Immature natural killer cell (primary cell): Measurements from ENCODE around the gene PRLHR. TPM values are rescaled to one million over a fixed set of nuclear protein-coding genes. Genes with fewer than 3 reads are reported as not detected.

ENCODE experiments used
- DNase-seq, 3 donors: peaks; one replicate each; pipeline ENCODE4 v3.0.0; 2022; ENCODE audit warnings: mixed read lengths in 1 of 3
- H3K27ac Mint-ChIP-seq, 6 donors: one replicate each; pipeline ENCODE4 v1.8.0; 2020; ENCODE audit warnings: mixed read lengths in 6 of 6, mild to moderate bottlenecking in 5 of 6, inconsistent platforms in 4 of 6, moderate library complexity in 3 of 6
- H3K27me3 Mint-ChIP-seq, 3 donors: one replicate each; pipeline ENCODE4 v1.8.0; 2020 to 2021; ENCODE audit warnings: low read depth in 3 of 3, mild to moderate bottlenecking in 3 of 3, mixed read lengths in 3 of 3, moderate library complexity in 3 of 3, inconsistent platforms in 1 of 3
- H3K36me3 Mint-ChIP-seq, 3 donors: one replicate each; pipeline ENCODE4 v1.8.0; 2020; ENCODE audit warnings: mixed read lengths in 3 of 3, inconsistent platforms in 2 of 3, mild to moderate bottlenecking in 2 of 3
- H3K4me1 Mint-ChIP-seq, 2 donors: one replicate each; pipeline ENCODE4 v1.8.0; 2020; ENCODE audit warnings: inconsistent platforms in 2 of 2, mild to moderate bottlenecking in 2 of 2, mixed read lengths in 2 of 2, moderate library complexity in 1 of 2
- H3K4me3 Mint-ChIP-seq, 5 donors: one replicate each; pipeline ENCODE4 v1.8.0; 2020; ENCODE audit warnings: mild to moderate bottlenecking in 5 of 5, mixed read lengths in 5 of 5, inconsistent platforms in 3 of 5, moderate library complexity in 3 of 5
- H3K9me3 Mint-ChIP-seq, 6 donors: one replicate each; pipeline ENCODE4 v1.8.0; 2020; ENCODE audit warnings: mild to moderate bottlenecking in 6 of 6, mixed read lengths in 6 of 6, inconsistent platforms in 4 of 6, moderate library complexity in 3 of 6
- polyA plus RNA-seq, 3 donors: library from polyadenylated mRNA; unstranded; fragments of 300-500 nt; fragmentation: Illumina TruSeq; gene quantifications; one replicate each; pipeline ENCODE4 v1.2.3, GENCODE V29; 2021

Gene PRLHR
- polyA plus RNA-seq, 3 donors from 2014 or later, result not detected

DNA sequence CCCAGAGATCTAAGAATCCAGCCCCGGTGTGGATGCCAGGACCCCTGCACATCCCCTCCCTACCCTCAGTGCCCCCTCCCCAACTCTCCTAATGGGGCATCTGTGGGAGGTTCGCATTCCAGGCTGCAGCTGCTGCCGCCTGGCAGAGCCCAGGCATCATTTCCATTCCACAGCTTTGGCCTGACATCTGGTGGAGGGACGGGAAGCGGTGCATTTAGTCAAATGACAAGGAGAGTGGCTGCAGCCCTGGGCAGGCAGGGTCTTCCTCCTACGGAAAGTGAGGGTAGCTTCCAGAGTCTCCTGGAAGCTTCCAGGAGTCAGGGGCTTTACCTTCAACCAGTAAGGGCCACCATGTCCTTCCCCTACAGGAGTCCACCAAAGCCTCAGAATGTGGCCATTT lies 30.8 kb downstream of the PRLHR start:
- H3K4me3 Mint-ChIP-seq, result no peak overlapping the region
- no peaks in the 10 kb centered on the region for H3K9me3 Mint-ChIP-seq
- no peak for DNase-seq
- H3K4me1 Mint-ChIP-seq, result no peaks in the 10 kb centered on the region
- no peaks in the 10 kb centered on the region for H3K36me3 Mint-ChIP-seq
- peaks cover 2 to 5% (median 4%) of the 10 kb centered on the region in 3 donors for H3K27me3 Mint-ChIP-seq
- H3K27ac Mint-ChIP-seq, result no peak overlapping the region

DNA sequence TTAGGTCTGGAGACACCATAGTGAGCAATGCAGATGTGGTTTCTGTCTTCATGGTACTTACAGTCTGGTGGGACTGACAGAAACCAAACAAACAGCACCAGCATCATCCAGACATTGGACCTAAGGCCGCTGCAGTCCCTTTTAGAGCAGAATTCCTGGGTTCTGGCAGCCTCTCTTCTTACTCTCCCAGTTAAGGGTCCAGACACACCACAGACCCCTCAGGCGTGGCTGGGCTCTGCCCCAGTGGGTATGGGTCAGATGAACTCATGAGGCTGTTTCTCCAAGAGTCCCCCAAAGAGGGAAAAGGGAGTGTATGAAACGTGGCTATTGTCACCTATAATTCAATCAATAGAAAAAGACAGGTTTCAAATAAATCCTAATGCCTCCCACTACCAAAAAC lies 31.3 kb downstream of the PRLHR start:
- no peak for DNase-seq
- H3K9me3 Mint-ChIP-seq, result no peaks in the 10 kb centered on the region
- H3K27me3 Mint-ChIP-seq, result peaks cover 2 to 5% (median 4%) of the 10 kb centered on the region in 3 donors
- no peak overlapping the region for H3K4me3 Mint-ChIP-seq
- no peak overlapping the region for H3K27ac Mint-ChIP-seq
- H3K36me3 Mint-ChIP-seq, result no peaks in the 10 kb centered on the region
- H3K4me1 Mint-ChIP-seq, result no peaks in the 10 kb centered on the region

DNA sequence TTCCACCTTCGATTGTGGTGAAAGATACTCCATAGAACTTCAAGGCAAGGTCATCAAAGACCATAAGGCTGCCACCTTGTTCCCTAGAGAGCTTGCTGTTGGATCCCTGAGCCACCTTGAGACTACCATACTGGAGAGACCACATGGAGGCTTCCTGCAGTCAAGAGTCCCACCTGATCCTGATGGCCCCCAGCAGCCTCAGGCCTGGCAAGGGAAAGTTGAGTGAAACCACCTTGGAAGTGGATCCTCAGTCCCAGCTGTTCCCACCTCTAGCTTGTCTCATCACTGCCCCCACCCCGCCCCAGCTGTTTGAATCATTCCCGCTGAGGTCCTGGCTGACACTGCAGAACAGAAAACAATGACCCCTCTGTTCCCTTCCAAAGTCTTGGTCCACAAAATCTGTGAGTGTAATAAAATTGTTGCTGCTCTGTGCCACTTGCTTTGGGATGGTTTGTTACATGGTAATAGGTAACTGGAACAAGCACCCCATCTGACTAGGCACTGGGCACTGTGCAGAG lies 32.0 kb downstream of the PRLHR start:
- no peak overlapping the region for H3K27ac Mint-ChIP-seq
- H3K4me1 Mint-ChIP-seq, result no peaks in the 10 kb centered on the region
- H3K36me3 Mint-ChIP-seq, result no peaks in the 10 kb centered on the region
- H3K9me3 Mint-ChIP-seq, result no peaks in the 10 kb centered on the region
- no peak for DNase-seq
- peaks cover 2 to 9% (median 6%) of the 10 kb centered on the region in 3 donors for H3K27me3 Mint-ChIP-seq
- H3K4me3 Mint-ChIP-seq, result no peak overlapping the region

DNA sequence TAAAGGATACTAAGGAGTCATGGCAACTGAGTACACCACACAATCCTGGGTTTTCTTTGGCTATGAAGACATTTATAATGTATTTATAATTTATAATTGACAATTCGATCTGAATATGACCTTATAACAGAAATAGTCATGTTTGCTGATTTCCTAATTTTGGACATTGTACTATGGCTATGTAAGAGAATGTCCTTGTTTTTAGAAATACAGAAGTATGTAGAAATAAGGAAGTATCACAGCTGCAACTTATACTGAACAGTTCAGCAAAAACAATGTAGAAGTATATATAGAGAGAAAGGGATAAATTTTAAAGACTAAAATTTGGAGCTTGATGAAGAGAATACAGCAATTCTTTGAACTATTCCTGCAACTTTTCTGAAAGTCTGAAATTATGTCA lies 32.6 kb downstream of the PRLHR start:
- H3K27ac Mint-ChIP-seq, result no peak overlapping the region
- peaks cover 2 to 10% (median 6%) of the 10 kb centered on the region in 3 donors for H3K27me3 Mint-ChIP-seq
- H3K9me3 Mint-ChIP-seq, result peaks cover 0 to 2% (median 0%) of the 10 kb centered on the region in 6 donors

DNA sequence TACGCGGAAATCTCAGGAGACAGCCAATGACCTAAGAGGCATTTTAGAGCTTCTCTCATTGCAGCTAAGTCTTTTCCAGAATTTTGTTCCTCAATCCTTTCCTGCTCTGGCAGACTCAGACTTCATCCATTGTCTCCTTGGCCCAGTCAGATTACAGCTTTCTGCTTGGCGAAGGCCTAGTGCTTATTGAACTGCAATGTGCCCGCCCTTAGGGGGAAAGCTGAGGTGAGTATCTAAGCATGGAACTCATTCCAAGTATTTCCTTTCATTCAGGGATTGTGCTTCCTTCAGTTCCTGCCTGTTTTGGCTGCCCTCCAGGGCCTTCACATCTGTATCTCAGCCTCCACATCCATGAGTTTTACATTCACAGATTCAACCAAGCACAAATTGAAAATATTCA lies 37.5 kb downstream of the PRLHR start:
- no peaks in the 10 kb centered on the region for H3K36me3 Mint-ChIP-seq
- H3K27ac Mint-ChIP-seq, result no peak overlapping the region
- peaks cover 0 to 2% (median 0%) of the 10 kb centered on the region in 6 donors for H3K9me3 Mint-ChIP-seq
- DNase-seq, result no peak
- no peaks in the 10 kb centered on the region for H3K4me1 Mint-ChIP-seq
- H3K27me3 Mint-ChIP-seq, result peaks cover 6 to 10% (median 9%) of the 10 kb centered on the region in 3 donors
- H3K4me3 Mint-ChIP-seq, result no peak overlapping the region

More for the DNA sequence above, 32.6 kb downstream of the PRLHR start:
- DNase-seq, result no peak
- H3K4me3 Mint-ChIP-seq, result no peak overlapping the region
- no peaks in the 10 kb centered on the region for H3K36me3 Mint-ChIP-seq
- no peaks in the 10 kb centered on the region for H3K4me1 Mint-ChIP-seq

DNA sequence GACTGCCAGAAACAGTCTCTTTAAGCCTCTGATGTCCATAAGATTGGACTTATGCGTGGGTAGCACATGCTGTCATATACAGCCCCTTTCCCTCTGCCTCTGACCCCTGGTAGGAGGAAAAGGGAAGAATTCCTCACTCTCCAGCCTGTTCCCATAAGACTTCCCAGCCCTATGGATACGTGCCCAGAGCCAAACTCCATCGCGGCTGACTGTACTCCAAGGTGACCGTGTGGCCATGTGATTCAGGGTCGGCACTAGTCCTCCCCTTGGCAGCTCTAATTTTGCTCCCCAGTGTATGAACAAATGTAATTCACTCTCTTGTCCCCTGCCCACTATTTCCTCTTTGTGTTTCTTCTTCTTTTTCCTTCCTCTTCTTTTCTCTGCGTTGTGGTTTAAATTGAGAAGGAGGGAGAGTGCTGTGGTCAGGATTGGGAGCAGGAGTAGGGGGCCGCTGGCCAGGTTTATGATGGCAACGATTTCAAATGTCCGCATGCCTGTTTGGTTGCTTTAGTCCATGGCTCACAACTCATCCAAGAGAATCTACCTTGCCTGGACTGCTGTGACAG lies 43.8 kb downstream of the PRLHR start:
- H3K27me3 Mint-ChIP-seq, result peaks cover 4 to 15% (median 9%) of the 10 kb centered on the region in 3 donors

DNA sequence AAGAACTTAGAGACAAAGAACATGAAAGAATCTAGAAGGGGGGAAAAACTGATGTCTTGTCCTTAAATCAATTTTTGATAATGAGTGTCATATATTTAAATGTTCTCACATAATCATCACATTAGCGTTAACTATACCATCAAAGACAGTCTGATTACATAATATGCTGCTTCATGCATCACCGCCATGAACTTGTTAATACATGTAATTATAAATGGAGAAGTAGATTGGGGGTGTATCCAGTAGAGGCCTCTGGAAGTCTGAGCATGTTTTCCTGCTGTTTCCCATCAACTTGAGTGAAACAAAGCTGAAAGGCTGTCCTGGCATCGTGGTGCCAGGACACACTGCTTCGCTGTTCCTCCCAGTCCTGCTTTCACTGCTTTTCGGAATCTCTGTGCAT lies 48.2 kb downstream of the PRLHR start:
- Mint-ChIP-seq H3K4me1 (no peaks in the 10 kb centered on the region), H3K9me3 (peaks cover 0 to 1% (median 0%) of the 10 kb centered on the region in 6 donors), H3K27ac (no peak overlapping the region), H3K27me3 (peaks cover 15% of the 10 kb centered on the region in 3 donors), H3K4me3 (no peak overlapping the region), H3K36me3 (no peaks in the 10 kb centered on the region)
- DNase-seq, result no peak

More for the DNA sequence above, 43.8 kb downstream of the PRLHR start:
- Mint-ChIP-seq H3K27ac (no peak overlapping the region), H3K4me1 (no peaks in the 10 kb centered on the region), H3K4me3 (no peak overlapping the region), H3K9me3 (no peaks in the 10 kb centered on the region), H3K36me3 (no peaks in the 10 kb centered on the region)
- DNase-seq, result no peak

DNA sequence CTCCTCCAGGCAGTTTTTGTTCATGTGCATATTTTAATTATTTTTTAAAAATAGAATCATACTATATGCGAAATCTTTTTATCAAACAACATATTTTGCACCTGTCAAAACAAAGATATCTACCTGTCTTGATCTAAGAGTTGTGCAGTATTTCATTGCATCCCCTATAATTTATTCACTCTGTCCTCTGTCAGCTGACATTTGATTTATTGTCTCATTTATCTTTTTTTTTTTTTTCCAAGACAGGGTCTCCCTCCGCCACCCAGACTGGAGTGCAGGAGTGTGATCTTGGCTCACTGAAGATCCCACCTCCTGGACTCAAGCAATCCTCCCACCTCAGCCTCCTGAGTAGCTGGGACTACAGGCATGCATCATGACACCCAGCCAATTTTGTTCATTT lies 49.0 kb downstream of the PRLHR start:
- peaks cover 15 to 17% (median 15%) of the 10 kb centered on the region in 3 donors for H3K27me3 Mint-ChIP-seq
- DNase-seq, result no peak
- peaks cover 0 to 1% (median 0%) of the 10 kb centered on the region in 6 donors for H3K9me3 Mint-ChIP-seq
- no peaks in the 10 kb centered on the region for H3K36me3 Mint-ChIP-seq
- no peak overlapping the region for H3K4me3 Mint-ChIP-seq
- H3K4me1 Mint-ChIP-seq, result no peaks in the 10 kb centered on the region
- H3K27ac Mint-ChIP-seq, result no peak overlapping the region

DNA sequence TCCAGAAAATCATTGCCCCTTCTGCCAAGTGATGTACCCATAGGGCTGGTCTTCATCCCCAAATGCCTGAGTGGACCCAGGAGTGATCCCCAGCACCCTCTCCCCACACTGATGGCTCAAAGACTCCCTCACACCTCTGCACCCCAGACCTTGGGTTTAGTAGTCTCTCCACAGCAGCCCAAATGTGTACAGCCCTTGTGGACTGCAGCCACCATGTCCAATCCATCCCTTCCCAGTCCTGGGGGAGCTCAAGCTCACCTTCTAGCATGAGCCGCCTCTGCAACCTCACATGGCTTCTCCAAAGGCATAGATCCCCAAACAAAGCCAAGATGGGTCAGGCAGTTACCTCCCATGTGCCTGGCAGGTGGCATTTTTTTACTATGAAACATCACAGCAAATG lies 50.1 kb downstream of the PRLHR start:
- no peak overlapping the region for H3K4me3 Mint-ChIP-seq
- H3K27ac Mint-ChIP-seq, result no peak overlapping the region
- H3K27me3 Mint-ChIP-seq, result peaks cover 9 to 20% (median 11%) of the 10 kb centered on the region in 3 donors
- peaks cover 0 to 1% (median 0%) of the 10 kb centered on the region in 6 donors for H3K9me3 Mint-ChIP-seq
- H3K36me3 Mint-ChIP-seq, result no peaks in the 10 kb centered on the region
- no peak for DNase-seq
- H3K4me1 Mint-ChIP-seq, result no peaks in the 10 kb centered on the region

DNA sequence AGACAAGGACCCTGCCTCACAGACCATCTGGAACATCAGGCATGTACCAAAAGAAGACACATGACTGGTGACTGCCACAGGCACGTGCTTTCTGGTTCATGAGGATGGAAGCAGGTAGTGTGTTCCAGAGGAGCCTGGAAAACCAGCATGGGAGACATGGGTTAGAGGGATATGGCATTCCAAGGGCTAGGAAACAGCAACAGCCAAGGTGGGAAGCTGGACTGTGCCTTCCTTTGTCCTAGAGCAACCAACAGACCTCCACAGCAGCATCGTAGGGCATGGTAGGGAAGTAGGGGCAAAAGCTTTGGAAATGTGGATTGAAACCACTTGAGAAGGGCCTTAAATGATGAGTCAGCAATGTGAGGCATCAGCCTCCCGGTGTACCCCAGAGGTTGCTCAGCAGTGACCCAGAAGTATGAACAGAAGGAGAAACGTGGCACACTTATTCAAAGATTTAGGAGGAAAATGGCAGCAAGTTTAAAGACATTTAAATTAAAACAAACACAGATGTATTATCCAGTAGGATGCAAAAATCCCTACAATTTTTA lies 51.0 kb downstream of the PRLHR start:
- H3K9me3 Mint-ChIP-seq, result peaks cover 0 to 1% (median 0%) of the 10 kb centered on the region in 6 donors
- H3K27ac Mint-ChIP-seq, result no peak overlapping the region
- no peaks in the 10 kb centered on the region for H3K36me3 Mint-ChIP-seq
- H3K4me3 Mint-ChIP-seq, result no peak overlapping the region
- no peaks in the 10 kb centered on the region for H3K4me1 Mint-ChIP-seq
- DNase-seq, result no peak
- H3K27me3 Mint-ChIP-seq, result peaks cover 9 to 20% (median 10%) of the 10 kb centered on the region in 3 donors

DNA sequence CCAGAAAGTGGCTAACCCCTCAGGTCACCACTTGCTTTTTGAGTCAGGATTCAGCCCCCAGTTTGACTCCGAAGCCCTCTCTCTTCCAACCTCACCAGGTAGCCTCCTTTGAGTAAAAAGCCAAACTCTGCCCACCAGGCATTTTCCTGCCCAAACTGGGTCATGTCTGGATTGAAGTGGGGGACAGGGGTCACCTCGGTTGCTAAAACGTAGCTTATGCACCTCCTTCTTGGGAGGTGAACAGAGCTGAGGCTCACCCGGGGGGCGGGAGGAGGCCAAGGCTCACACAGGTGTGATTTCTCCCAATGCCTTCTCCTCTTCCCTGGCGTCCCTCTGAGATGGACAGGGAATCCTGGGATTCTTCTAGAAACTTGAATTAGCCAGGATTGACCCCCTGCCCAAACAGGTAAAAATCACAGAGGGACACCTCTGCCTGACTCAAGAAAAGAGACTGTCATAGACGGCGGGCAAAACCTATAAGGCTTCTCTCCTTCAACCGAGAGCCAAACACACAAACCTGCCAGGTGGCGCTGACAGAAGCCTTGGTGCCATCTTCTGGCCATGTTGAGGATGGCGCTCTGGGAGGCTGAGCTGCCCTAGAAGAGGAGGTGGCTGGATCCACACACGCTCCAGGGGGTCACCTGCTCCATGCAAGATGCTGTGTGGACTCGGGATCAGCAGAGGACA lies 51.6 kb downstream of the PRLHR start:
- Mint-ChIP-seq H3K4me3 (no peak overlapping the region), H3K27ac (no peak overlapping the region), H3K9me3 (peaks cover 0 to 1% (median 0%) of the 10 kb centered on the region in 6 donors), H3K36me3 (no peaks in the 10 kb centered on the region), H3K27me3 (peaks cover 9 to 20% (median 12%) of the 10 kb centered on the region in 3 donors), H3K4me1 (no peaks in the 10 kb centered on the region)
- no peak for DNase-seq

DNA sequence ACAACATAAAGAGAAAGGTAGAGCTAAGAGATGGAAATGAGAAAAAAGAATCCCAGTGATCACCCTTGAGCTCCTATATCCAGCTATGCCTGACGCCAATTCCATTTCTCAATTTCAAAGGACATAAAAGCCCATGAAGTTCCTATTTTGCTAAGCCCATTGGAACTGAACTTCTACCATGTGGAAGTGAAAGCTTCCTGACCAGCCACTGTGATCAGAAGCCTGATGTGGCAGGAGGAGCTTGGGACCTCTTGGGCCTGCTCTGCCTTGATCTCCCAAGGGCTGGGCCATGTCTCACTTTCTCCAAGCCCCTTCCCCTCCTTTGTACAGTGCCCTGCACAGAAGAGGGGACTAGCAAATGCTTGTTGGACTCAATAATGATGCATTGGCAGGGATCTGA lies 52.7 kb downstream of the PRLHR start:
- Mint-ChIP-seq H3K27ac (no peak overlapping the region), H3K9me3 (peaks cover 0 to 1% (median 0%) of the 10 kb centered on the region in 6 donors), H3K4me3 (no peak overlapping the region), H3K27me3 (peaks cover 7 to 23% (median 12%) of the 10 kb centered on the region in 3 donors), H3K4me1 (no peaks in the 10 kb centered on the region), H3K36me3 (no peaks in the 10 kb centered on the region)
- no peak for DNase-seq

DNA sequence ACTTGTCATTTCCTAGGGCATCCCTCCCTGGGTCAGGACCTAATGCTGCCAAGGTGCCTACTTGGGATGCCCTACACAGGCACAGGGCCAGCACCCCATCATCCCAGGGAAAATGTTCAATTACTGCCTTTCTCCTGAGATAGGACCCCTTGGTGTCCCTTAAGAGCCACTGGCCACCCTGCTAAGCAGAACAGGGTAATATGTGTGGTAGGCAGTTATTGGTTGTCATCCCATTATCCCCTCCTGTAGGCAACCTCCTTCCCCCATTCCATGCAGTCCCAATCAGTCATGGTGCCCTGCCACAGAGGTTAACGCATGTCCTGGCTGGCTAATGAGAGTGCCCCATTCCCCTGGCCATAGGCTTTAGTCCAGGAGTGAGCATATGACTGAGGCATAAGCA lies 53.2 kb downstream of the PRLHR start:
- DNase-seq, result no peak
- Mint-ChIP-seq H3K36me3 (no peaks in the 10 kb centered on the region), H3K9me3 (peaks cover 0 to 1% (median 0%) of the 10 kb centered on the region in 6 donors), H3K4me3 (no peak overlapping the region), H3K27ac (no peak overlapping the region), H3K4me1 (no peaks in the 10 kb centered on the region), H3K27me3 (peaks cover 7 to 23% (median 14%) of the 10 kb centered on the region in 3 donors)

DNA sequence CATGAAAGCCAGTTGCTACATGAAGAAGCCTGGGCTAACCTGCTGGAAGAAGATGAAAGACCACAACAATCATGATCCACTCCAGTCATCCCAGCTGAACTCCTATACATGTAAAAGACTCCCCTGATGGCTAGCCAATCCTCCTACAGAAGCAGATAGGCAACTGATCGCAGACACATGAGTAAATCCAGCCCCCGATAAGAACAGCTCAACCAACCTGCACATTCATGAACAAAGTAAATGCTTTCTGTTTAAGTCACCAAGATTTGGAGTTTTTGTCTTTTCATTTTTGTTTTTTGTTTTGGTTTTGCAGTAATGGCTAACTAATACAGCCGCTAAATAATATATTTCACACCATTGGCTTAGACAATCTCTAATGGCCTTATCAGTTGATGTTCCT lies 53.7 kb downstream of the PRLHR start:
- H3K27me3 Mint-ChIP-seq, result peaks cover 7 to 23% (median 14%) of the 10 kb centered on the region in 3 donors
- H3K36me3 Mint-ChIP-seq, result no peaks in the 10 kb centered on the region
- DNase-seq, result no peak
- peaks cover 0 to 1% (median 0%) of the 10 kb centered on the region in 6 donors for H3K9me3 Mint-ChIP-seq
- H3K4me1 Mint-ChIP-seq, result no peaks in the 10 kb centered on the region
- no peak overlapping the region for H3K27ac Mint-ChIP-seq
- no peak overlapping the region for H3K4me3 Mint-ChIP-seq
